CD8-positive, alpha-beta memory T cell (primary cell): Measurements from ENCODE around the gene BCL6B. TPM values are rescaled to one million over a fixed set of nuclear protein-coding genes. Genes with fewer than 3 reads are reported as not detected.

Experiments
- CTCF ChIA-PET: fragments of 350-600 bp; sonication (Branson Sonifier 250); formaldehyde crosslinking; loops from one replicate; lab custom pipeline; 2021; ENCODE audit warnings: antibody characterized with exemption; lab: Charles Lee
- POLR2A ChIA-PET: fragments of 350-600 bp; sonication (Branson Sonifier 250); formaldehyde crosslinking; loops from one replicate; lab custom pipeline; 2021; ENCODE audit warnings: antibody characterized with exemption; lab: Charles Lee
- DNase-seq, 5 donors: peaks; one replicate each; pipeline versions ENCODE4 v3.0.0 to v3.0.0-alpha.2; 2020 to 2022; ENCODE audit warnings: mixed read lengths in 1 of 5
- H3K27ac ChIP-seq: one replicate; pipeline ENCODE4 v1.7.0; 2013; ENCODE audit warnings: low read depth, mild to moderate bottlenecking, low read length, moderate library complexity
- H3K27me3 ChIP-seq: 2 replicates; pipeline ENCODE4 v1.7.0; 2013; ENCODE audit warnings: low read length, mild to moderate bottlenecking; ENCODE audit not compliant: insufficient read depth, poor library complexity, severe bottlenecking
- H3K36me3 ChIP-seq: 2 replicates; pipeline ENCODE4 v1.7.0; 2013; ENCODE audit warnings: mild to moderate bottlenecking, low read length, moderate library complexity; ENCODE audit not compliant: insufficient read depth
- H3K4me1 ChIP-seq: 2 replicates; pipeline ENCODE4 v1.7.0; 2013; ENCODE audit warnings: mild to moderate bottlenecking, low read length, moderate library complexity; ENCODE audit not compliant: insufficient read depth
- H3K4me3 ChIP-seq: 2 replicates; pipeline ENCODE4 v1.7.0; 2013; ENCODE audit warnings: mild to moderate bottlenecking, low read length
- H3K9me3 ChIP-seq: 2 replicates; pipeline ENCODE4 v1.7.0; 2013; ENCODE audit warnings: mild to moderate bottlenecking, low read length
- H3K27ac Mint-ChIP-seq, 8 donors: one replicate each; pipeline ENCODE4 v1.8.0; 2020 to 2021; ENCODE audit warnings: mixed read lengths in 8 of 8, mild to moderate bottlenecking in 6 of 8, inconsistent platforms in 3 of 8, moderate library complexity in 3 of 8
- H3K27me3 Mint-ChIP-seq, 2 donors: one replicate each; pipeline ENCODE4 v1.8.0; 2020 to 2021; ENCODE audit warnings: mixed read lengths in 2 of 2, mild to moderate bottlenecking in 1 of 2, moderate library complexity in 1 of 2
- H3K36me3 Mint-ChIP-seq, 3 donors: one replicate each; pipeline ENCODE4 v1.8.0; 2020 to 2021; ENCODE audit warnings: mixed read lengths in 3 of 3, inconsistent platforms in 1 of 3, mild to moderate bottlenecking in 1 of 3
- H3K4me1 Mint-ChIP-seq, 3 donors: one replicate each; pipeline ENCODE4 v1.8.0; 2020 to 2021; ENCODE audit warnings: mixed read lengths in 3 of 3, inconsistent platforms in 1 of 3, mild to moderate bottlenecking in 1 of 3
- H3K4me3 Mint-ChIP-seq, 7 donors: one replicate each; pipeline ENCODE4 v1.8.0; 2020 to 2021; ENCODE audit warnings: mixed read lengths in 7 of 7, mild to moderate bottlenecking in 6 of 7, moderate library complexity in 4 of 7, inconsistent platforms in 2 of 7
- H3K9me3 Mint-ChIP-seq, 5 donors: one replicate each; pipeline ENCODE4 v1.8.0; 2020 to 2022; ENCODE audit warnings: mixed read lengths in 5 of 5, mild to moderate bottlenecking in 3 of 5, moderate library complexity in 2 of 5, inconsistent platforms in 1 of 5
- polyA plus RNA-seq: library from polyadenylated mRNA; unstranded; fragments of 300-500 nt; fragmentation: Illumina TruSeq; gene quantifications from one replicate; pipeline ENCODE4 v1.2.3, GENCODE V29; 2021
- total RNA-seq, 2 experiments: library from RNA; stranded (reverse); gene quantifications; one replicate each; pipeline ENCODE4 v1.2.3, GENCODE V29; 2021

The BCL6B gene
- total and polyA plus RNA-seq, 3 experiments from 2014 or later, result 0.09 to 0.59 (median 0.24) TPM

DNA sequence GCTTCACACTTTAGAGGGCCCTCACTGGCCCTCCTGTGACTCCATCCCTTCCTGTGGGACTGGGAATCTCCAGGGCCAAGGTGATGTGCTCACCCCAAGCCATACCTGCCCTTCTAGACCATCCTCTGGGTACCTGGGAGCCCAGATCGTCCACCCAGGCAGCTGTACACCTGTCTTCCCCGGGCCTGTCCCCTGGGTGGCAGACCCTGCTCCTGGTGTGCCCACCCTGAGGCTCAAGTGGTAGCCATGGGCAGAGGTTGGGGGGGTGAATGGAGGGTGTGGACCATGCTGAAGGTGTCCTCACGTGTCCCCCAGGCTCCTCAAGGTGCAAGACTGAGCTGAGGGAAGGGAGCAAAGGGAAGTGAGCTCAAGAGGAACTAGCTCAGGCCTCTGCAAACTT lies 47.9 kb downstream of the BCL6B start:
- H3K27me3 ChIP-seq, result no peaks in the 10 kb centered on the region
- no peak overlapping the region for H3K4me3 Mint-ChIP-seq

DNA sequence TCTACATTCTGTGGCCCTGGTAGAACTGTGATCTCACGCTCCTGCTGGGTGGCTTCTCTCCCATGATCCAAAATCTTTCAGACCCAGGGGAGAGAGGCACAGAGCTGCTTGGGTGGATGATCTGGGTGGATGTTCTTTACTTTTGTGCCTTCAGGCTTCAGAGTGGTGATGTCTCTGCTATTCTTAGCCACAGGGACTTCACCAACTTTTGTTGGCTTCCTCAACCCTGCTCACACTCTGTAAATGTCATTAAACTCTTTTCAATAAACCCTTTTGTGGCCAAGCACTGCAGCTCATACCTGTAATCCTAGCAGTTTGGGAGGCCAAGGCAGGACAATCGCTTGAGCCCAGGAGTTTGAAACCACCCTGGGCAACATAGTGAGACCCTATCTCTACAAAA lies 49.6 kb downstream of the BCL6B start:
- no peak overlapping the region for H3K27ac ChIP-seq
- H3K36me3 ChIP-seq, result no peaks in the 10 kb centered on the region
- H3K9me3 ChIP-seq, result peaks cover 8% of the 10 kb centered on the region
- H3K4me3 ChIP-seq, result no peak overlapping the region
- Mint-ChIP-seq H3K27me3 (no peaks in the 10 kb centered on the region), H3K27ac (no peak overlapping the region), H3K4me3 (no peak overlapping the region), H3K9me3 (peaks cover 9 to 19% (median 12%) of the 10 kb centered on the region in 5 donors), H3K36me3 (peaks cover 0 to 20% (median 2%) of the 10 kb centered on the region in 3 donors), H3K4me1 (no peaks in the 10 kb centered on the region)
- no peak for DNase-seq
- H3K4me1 ChIP-seq, result no peaks in the 10 kb centered on the region
- POLR2A ChIA-PET, result no interaction called here
- H3K27me3 ChIP-seq, result no peaks in the 10 kb centered on the region
- CTCF ChIA-PET, result no interaction called here

More for the DNA sequence above, 47.9 kb downstream of the BCL6B start:
- Histone ChIP-seq H3K4me1 (no peaks in the 10 kb centered on the region), H3K4me3 (no peak overlapping the region), H3K9me3 (peaks cover 8% of the 10 kb centered on the region), H3K36me3 (no peaks in the 10 kb centered on the region), H3K27ac (no peak overlapping the region)
- H3K9me3 Mint-ChIP-seq, result peaks cover 11 to 29% (median 17%) of the 10 kb centered on the region in 5 donors
- H3K36me3 Mint-ChIP-seq, result peaks cover 0 to 24% (median 2%) of the 10 kb centered on the region in 3 donors
- CTCF ChIA-PET, result no interaction called here
- no peaks in the 10 kb centered on the region for H3K4me1 Mint-ChIP-seq
- H3K27ac Mint-ChIP-seq, result no peak overlapping the region
- peaks cover 0 to 2% of the 10 kb centered on the region in 2 donors for H3K27me3 Mint-ChIP-seq
- POLR2A ChIA-PET, result no interaction called here
- no peak for DNase-seq

DNA sequence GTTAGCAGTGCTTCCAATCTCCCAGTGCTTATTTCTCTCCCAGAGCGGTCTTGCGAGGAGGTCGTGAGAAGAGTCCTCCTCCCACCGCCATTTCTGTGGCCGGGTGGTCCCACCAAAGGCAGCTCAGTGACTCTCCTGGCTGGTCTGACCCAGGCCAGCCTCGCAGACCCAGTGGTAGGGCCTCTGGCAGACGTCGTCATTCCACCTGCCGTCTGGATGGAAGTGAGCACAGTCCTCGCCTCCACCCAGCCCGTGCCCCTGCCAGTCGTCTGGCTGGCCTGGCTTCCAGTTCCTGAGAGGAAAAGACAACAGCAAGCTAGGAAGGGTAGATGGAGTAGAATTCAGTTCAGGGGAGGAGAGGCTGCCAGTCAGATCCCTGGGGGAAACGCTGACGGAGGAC lies 52.1 kb downstream of the BCL6B start:
- no peaks in the 10 kb centered on the region for H3K36me3 ChIP-seq
- H3K9me3 ChIP-seq, result no peaks in the 10 kb centered on the region
- DNase-seq, result no peak
- H3K4me1 ChIP-seq, result no peaks in the 10 kb centered on the region
- H3K27me3 ChIP-seq, result no peaks in the 10 kb centered on the region
- Mint-ChIP-seq H3K27me3 (no peaks in the 10 kb centered on the region), H3K4me1 (no peaks in the 10 kb centered on the region), H3K27ac (no peak overlapping the region), H3K36me3 (no peaks in the 10 kb centered on the region), H3K9me3 (no peaks in the 10 kb centered on the region), H3K4me3 (no peak overlapping the region)
- ChIA-PET CTCF (interaction anchor here (1.1 kb wide), 2 partner anchors 12 to 66 kb away, joined by 3 read pairs; no protein-coding TSS in a partner anchor), POLR2A (no interaction called here)
- no peak overlapping the region for H3K4me3 ChIP-seq
- H3K27ac ChIP-seq, result no peak overlapping the region

DNA sequence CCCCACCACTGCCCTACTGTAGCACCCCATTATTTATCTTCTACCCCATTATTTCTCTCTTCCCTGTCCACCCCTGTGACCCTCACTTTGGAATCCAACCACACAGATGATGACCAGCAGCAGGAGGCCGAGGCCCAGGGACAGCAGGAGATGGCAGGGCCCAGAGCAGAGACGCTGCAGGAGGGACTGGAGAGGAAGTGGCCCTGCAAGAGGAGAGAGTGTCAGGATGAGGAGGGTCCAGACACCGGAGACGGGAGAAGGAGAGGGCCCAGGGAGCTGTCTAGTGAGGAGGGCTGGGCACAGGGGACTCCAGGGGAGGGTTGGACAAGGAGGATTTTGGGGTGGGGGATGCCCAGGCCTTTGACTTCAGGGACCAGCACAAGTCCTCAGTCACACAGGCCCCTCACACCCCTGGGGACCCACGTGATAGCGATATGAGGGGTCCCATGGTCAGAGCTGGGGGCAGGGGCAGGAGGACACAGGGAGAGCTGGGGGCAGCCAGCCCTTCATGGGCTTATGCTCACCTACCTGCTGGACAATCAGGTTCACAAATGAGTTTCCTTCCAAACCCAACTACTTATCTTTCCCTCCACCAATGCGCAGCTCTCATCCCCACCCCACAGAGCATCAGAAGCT lies 55.2 kb downstream of the BCL6B start:
- Mint-ChIP-seq H3K9me3 (no peaks in the 10 kb centered on the region), H3K27ac (peak overlapping the region in 1 of 8 donors; percentile 7), H3K36me3 (no peaks in the 10 kb centered on the region), H3K4me1 (peaks cover 21 to 28% (median 25%) of the 10 kb centered on the region in 3 donors), H3K27me3 (no peaks in the 10 kb centered on the region), H3K4me3 (no peak overlapping the region)
- Histone ChIP-seq H3K4me3 (no peak overlapping the region), H3K27ac (no peak overlapping the region), H3K27me3 (no peaks in the 10 kb centered on the region), H3K4me1 (peaks cover 16% of the 10 kb centered on the region), H3K9me3 (no peaks in the 10 kb centered on the region), H3K36me3 (no peaks in the 10 kb centered on the region)
- POLR2A ChIA-PET, result interaction anchor here (0.5 kb wide), 1 partner anchor 54 kb away, joined by 3 read pairs; no protein-coding TSS in a partner anchor
- CTCF ChIA-PET, result no interaction called here
- DNase-seq, result no peak

DNA sequence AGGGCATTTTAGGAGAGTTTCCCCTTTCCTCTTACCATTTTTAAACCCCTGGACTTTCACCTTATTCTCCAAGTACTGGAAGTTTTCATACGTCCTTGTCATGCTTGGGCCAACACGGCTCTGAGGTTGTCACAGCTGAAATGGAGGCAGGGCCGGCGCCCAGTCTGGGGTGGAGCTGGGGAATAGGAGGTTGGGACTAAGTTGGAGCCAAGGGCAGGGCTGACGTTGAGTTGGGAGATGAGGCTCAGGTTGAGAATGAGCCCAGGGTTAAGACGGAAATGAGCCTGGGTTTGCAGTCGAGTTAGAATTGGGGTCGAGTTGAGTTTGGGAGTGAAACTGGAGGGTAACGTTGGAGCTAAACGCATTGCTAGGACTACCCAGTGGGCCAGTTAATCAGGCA lies 55.9 kb downstream of the BCL6B start:
- Mint-ChIP-seq H3K4me3 (peak overlapping the region in 1 of 7 donors; percentile 23), H3K4me1 (peaks cover 26 to 34% (median 30%) of the 10 kb centered on the region in 3 donors), H3K27ac (peak overlapping the region in 2 of 8 donors; percentile 7 to 15), H3K9me3 (no peaks in the 10 kb centered on the region), H3K27me3 (no peaks in the 10 kb centered on the region), H3K36me3 (no peaks in the 10 kb centered on the region)
- Histone ChIP-seq H3K4me3 (no peak overlapping the region), H3K9me3 (no peaks in the 10 kb centered on the region), H3K36me3 (no peaks in the 10 kb centered on the region), H3K4me1 (peaks cover 16% of the 10 kb centered on the region), H3K27ac (no peak overlapping the region), H3K27me3 (no peaks in the 10 kb centered on the region)
- ChIA-PET CTCF (no interaction called here), POLR2A (interaction anchor here (0.5 kb wide), 1 partner anchor 54 kb away, joined by 3 read pairs; no protein-coding TSS in a partner anchor)
- DNase-seq, result no peak

Other genes with a start within 250 kb of the BCL6B start
- not detected for gene FBXO39, start 246.8 kb upstream of the BCL6B start, total RNA-seq
- not detected for gene FBXO39, start 246.8 kb upstream of the BCL6B start, polyA plus RNA-seq
- not detected for gene TEKT1, start 191.3 kb upstream of the BCL6B start, total RNA-seq
- gene TEKT1, start 191.3 kb upstream of the BCL6B start, polyA plus RNA-seq, result not detected
- gene ALOX12, start 27.0 kb upstream of the BCL6B start, total RNA-seq, result not detected
- gene ALOX12, start 27.0 kb upstream of the BCL6B start, polyA plus RNA-seq, result 0.47 TPM
- 100 to 1,000 TPM; 160 to 169 TPM for gene RNASEK, start 10.4 kb upstream of the BCL6B start, total RNA-seq
- 795 TPM for gene RNASEK, start 10.4 kb upstream of the BCL6B start, polyA plus RNA-seq
- 1 to 10 TPM; 7.7 to 8.1 TPM for gene SLC16A13, start 13.0 kb downstream of the BCL6B start, total RNA-seq
- gene SLC16A13, start 13.0 kb downstream of the BCL6B start, polyA plus RNA-seq, result 1.4 TPM
- 1 to 10 TPM; 1.3 to 1.8 TPM for gene SLC16A11, start 21.0 kb downstream of the BCL6B start, total RNA-seq
- 1.6 TPM for gene SLC16A11, start 21.0 kb downstream of the BCL6B start, polyA plus RNA-seq
- under 1 TPM; 0.33 to 0.42 TPM for gene CLEC10A, start 57.2 kb downstream of the BCL6B start, total RNA-seq
- gene CLEC10A, start 57.2 kb downstream of the BCL6B start, polyA plus RNA-seq, result not detected
- gene ASGR2, start 91.8 kb downstream of the BCL6B start, total RNA-seq, result not detected
- gene ASGR2, start 91.8 kb downstream of the BCL6B start, polyA plus RNA-seq, result not detected
- under 1 TPM; 0.46 to 0.55 TPM for gene ASGR1, start 156.3 kb downstream of the BCL6B start, total RNA-seq
- not detected for gene ASGR1, start 156.3 kb downstream of the BCL6B start, polyA plus RNA-seq
- gene DLG4, start 196.8 kb downstream of the BCL6B start, total RNA-seq, result 1 to 10 TPM; 3.5 to 4.4 TPM
- gene DLG4, start 196.8 kb downstream of the BCL6B start, polyA plus RNA-seq, result 0.45 TPM
- 100 to 1,000 TPM; 281 to 288 TPM for gene ACADVL, start 196.9 kb downstream of the BCL6B start, total RNA-seq
- 109 TPM for gene ACADVL, start 196.9 kb downstream of the BCL6B start, polyA plus RNA-seq
- gene DVL2, start 211.5 kb downstream of the BCL6B start, total RNA-seq, result 10 to 100 TPM; 61.8 to 65.5 TPM
- 24.0 TPM for gene DVL2, start 211.5 kb downstream of the BCL6B start, polyA plus RNA-seq
- gene PHF23, start 216.4 kb downstream of the BCL6B start, total RNA-seq, result 10 to 100 TPM; 48.0 to 51.9 TPM
- gene PHF23, start 216.4 kb downstream of the BCL6B start, polyA plus RNA-seq, result 25.8 TPM
- 100 to 1,000 TPM; 156 to 165 TPM for gene GABARAP, start 219.4 kb downstream of the BCL6B start, total RNA-seq
- gene GABARAP, start 219.4 kb downstream of the BCL6B start, polyA plus RNA-seq, result 914 TPM
- 100 to 1,000 TPM; 224 to 240 TPM for gene CTDNEP1, start 228.7 kb downstream of the BCL6B start, total RNA-seq
- gene CTDNEP1, start 228.7 kb downstream of the BCL6B start, polyA plus RNA-seq, result 57.1 TPM
- gene ELP5, start 229.2 kb downstream of the BCL6B start, total RNA-seq, result 100 to 1,000 TPM; 106 to 111 TPM
- 84.8 TPM for gene ELP5, start 229.2 kb downstream of the BCL6B start, polyA plus RNA-seq
- gene CLDN7, start 239.4 kb downstream of the BCL6B start, total RNA-seq, result 1 to 10 TPM in 1 of 2 experiments, under 1 TPM in 1; 0.63 to 1.1 TPM
- 2.1 TPM for gene CLDN7, start 239.4 kb downstream of the BCL6B start, polyA plus RNA-seq